ENCODE results near the gene SFXN5.

DNA sequence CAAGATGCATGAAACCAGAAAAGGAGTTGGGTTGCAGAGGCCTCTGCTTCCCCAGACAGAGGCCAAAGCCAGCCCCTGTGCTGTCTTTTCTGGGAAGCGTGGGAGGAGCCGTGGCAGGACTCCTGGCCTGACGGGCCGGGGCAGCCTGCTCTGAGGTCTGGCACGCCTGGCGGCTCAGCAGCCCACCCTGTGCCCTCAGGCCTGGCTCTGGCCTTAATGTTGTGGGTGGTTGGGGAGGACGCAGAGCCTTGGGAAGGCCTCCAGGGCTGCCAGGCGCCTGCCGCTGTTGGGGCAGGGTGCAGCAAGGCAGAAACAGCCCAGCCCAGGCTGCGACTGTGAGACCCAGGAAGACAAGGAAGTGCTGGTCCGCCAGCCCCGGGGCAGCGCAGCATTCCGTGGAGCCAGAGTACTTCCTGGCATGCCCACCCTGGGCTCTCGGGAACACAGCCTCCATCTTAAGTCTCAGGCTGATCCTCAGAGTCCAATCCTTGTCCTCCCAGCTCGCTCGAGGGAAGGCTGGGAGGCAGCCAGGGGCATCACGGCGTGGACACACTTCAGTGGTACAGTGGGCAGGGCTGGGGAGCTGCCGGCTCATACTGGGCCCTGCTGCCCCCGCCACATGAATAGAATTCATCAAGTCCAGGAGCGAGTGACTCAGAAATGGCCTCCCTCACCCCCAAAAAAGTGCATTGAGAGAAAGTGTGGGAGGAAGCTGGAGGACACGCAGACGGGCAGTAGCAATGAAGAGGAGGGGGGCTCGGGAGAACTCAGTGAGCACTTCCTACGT lies 81.5 kb downstream of the SFXN5 start:
- TF ChIP-seq, protein P1, sequence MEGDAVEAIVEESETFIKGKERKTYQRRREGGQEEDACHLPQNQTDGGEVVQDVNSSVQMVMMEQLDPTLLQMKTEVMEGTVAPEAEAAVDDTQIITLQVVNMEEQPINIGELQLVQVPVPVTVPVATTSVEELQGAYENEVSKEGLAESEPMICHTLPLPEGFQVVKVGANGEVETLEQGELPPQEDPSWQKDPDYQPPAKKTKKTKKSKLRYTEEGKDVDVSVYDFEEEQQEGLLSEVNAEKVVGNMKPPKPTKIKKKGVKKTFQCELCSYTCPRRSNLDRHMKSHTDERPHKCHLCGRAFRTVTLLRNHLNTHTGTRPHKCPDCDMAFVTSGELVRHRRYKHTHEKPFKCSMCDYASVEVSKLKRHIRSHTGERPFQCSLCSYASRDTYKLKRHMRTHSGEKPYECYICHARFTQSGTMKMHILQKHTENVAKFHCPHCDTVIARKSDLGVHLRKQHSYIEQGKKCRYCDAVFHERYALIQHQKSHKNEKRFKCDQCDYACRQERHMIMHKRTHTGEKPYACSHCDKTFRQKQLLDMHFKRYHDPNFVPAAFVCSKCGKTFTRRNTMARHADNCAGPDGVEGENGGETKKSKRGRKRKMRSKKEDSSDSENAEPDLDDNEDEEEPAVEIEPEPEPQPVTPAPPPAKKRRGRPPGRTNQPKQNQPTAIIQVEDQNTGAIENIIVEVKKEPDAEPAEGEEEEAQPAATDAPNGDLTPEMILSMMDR (IDR thresholded peaks at IDR 0.05; ENCODE audit: poor library complexity, severe bottlenecking) = no peak
- no peak for TF ChIP-seq POLR2AphosphoS5 (IDR thresholded peaks at IDR 0.05)
- TF ChIP-seq EP300 (conservative IDR thresholded peaks at IDR 0.05; ENCODE audit: poor library complexity, severe bottlenecking) = no peak
- no peak for TF ChIP-seq TAF1 (IDR thresholded peaks at IDR 0.05; ENCODE audit: low read depth)
- TF ChIP-seq MXI1 (conservative IDR thresholded peaks at IDR 0.05; ENCODE audit: poor library complexity, severe bottlenecking) = no peak
- TF ChIP-seq EZH2 (IDR thresholded peaks at IDR 0.05; ENCODE audit: borderline replicate concordance, insufficient read depth, low read length, poor library complexity, severe bottlenecking) = no peak

All from neural cell (in vitro differentiated cells).